RPMI7951 (cell line): ENCODE data around the gene CCDC107. TPM values are rescaled to one million over a fixed set of nuclear protein-coding genes. Genes with fewer than 3 reads are reported as not detected.
"Not testable (repeated sequence)": the region's sequence is repeated elsewhere in the genome, so short reads cannot be mapped to it uniquely, and the experiment has no call there.

Experiments used
- DNase-seq: peaks from one replicate; pipeline ENCODE4 v3.0.0-alpha.2; 2012; ENCODE audit warnings: low read depth
- total RNA-seq: library from RNA; depleted of rRNA; stranded (reverse); fragments of >200 nt; shearing (Covaris generic); gene quantifications from 2 replicates; pipeline ENCODE4 v1.2.3, GENCODE V29; 2014

The CCDC107 gene
- total RNA-seq, 1 experiment from 2014 or later, result 18.1 TPM

- not testable (repeated sequence) for DNase-seq
These were observed 19.3 kb upstream of the CCDC107 start for GRCh38 chr9:35638751-35639150.

- not testable (repeated sequence) for DNase-seq
These were observed 18.9 kb upstream of the CCDC107 start for GRCh38 chr9:35639225-35639624.

- DNase-seq, result no peak
These were observed 18.5 kb upstream of the CCDC107 start for GRCh38 chr9:35639631-35640030.

DNA sequence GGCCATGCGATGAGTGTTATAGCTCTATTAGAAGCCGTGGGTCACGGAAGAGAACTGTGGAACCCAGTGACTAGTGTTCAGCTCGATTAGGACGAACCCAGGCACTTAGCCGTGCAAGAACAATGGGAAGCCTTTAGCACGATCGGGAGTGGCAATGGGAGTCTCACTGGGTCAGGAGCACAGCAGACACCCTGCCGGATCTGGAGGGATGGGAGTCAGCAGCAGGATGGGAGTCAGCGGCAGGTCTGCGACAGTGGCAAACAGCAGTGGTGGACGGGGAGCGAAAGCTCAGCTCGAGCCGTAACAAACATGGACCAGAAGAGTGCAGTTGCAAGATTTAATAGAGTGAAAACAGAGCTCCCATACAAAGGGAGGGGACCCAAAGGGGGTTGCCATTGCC is 17.7 kb upstream of the CCDC107 start:
- not testable (repeated sequence) for DNase-seq

DNA sequence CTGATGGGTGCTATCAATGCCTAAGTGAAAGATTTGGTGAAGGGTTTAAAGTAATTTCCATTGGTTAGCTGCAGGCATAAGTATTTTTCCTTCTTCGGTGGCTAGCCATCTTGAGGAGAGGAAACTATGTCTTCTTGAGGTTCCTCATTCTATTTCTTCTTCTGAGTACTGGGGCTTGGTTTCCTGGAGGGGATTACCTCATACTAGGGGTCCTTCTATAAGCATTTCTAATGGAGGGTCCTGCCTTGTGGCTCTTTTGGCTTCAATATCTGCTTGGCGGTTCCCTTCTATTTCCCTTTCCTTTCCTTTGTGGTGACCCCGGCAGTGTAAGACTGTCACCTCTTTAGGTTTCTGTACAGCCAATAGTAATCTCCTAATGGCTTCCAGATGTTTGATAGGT is 16.6 kb upstream of the CCDC107 start:
- DNase-seq, result not testable (repeated sequence)

GRCh38 chr9:35643046-35643445 is 15.0 kb upstream of the CCDC107 start:
- no peak for DNase-seq

GRCh38 chr9:35645736-35646135 is 12.4 kb upstream of the CCDC107 start:
- DNase-seq, result not testable (repeated sequence)

- DNase-seq, result no peak
These were observed 11.9 kb upstream of the CCDC107 start for GRCh38 chr9:35646153-35646532.

GRCh38 chr9:35646533-35647265 is 11.4 kb upstream of the CCDC107 start:
- DNase-seq, result peak; percentile 82

GRCh38 chr9:35649431-35650340 is 8.4 kb upstream of the CCDC107 start:
- DNase-seq, result no peak

- no peak for DNase-seq
These were observed 7.5 kb upstream of the CCDC107 start, which contains the start of gene SIT1 for GRCh38 chr9:35650341-35651158. Gene SIT1 (minus strand): TSS chr9:35650931. CDS start chr9:35650853, 78 bp downstream.

GRCh38 chr9:35651956-35652828 is 5.9 kb upstream of the CCDC107 start:
- no peak for DNase-seq

GRCh38 chr9:35652829-35653209 is 5.3 kb upstream of the CCDC107 start:
- DNase-seq, result no peak

DNA sequence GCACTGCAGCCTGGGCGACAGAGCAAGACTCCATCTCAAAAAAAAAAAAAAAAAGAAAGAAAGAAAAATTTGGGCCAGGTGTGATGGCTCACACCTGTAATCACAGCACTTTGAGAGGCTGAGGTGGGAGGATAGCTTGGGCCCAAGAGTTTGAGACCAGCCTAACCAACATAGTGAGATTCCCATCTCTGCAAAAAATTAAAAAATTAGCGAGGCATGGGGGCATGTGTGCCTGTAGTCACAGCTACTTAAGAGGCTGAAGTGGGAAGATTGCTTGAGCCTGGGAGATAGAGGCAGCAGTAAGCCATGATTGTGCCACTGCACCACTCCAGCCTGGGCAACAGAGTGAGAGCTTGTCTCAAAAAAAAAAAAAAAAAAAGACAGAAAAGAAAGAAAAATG is 4.5 kb upstream of the CCDC107 start:
- DNase-seq, result no peak

DNA sequence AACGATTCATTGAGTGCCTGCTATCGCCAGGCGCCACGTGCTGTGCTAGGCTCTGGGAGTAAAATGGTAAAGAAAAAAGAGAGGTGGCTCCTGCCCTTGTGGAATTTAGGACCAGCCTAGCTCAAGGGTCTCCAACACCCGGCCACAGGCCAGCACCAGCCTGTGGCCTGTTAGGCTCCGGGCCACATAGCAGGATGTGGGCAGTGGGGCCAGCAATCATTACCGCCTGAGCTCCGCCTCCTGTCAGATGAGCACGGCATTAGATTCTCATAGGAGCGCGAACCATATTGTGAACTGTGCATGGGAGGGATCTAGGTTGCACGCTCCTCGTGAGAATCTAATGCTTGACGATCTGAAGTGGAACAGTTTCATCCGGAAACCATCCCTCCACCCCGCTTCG is 1.7 kb upstream of the CCDC107 start:
- peak; percentile 47 for DNase-seq

DNA sequence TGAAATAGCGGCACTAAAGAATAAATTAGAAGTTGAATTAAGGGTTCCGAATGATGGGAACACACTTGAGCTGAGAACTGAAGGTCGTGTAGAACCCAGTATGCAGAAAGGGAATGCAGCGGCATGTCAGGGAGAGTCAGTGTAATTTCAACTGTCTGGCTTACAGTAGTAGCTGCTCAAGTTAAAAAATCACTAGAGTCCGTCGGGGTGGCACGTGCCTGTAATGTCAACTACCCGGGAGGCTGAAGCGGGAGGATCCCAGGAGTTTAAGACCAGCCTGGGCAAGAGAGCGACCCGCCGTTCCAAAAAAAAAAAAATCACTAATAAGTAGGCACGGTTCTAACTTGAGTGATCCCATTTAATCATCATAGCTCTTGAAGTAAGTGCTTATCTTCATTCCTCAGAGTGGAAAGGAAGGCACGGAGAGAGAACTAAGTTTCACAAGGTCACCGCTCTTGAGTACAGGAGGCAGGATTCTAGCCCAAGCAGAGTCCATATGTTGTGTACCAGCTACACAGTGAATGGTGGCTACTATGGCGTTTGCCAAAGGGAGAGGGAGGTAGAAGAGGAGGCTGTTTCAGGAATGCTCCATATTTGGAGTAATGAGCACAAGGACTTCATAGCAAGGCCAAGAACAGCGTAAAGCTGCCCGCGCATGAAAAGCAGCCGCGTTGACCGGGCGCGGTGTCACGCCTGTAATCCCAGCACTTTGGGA is 1.1 kb upstream of the CCDC107 start:
- DNase-seq, result peak; percentile 55

GRCh38 chr9:35657546-35658136 is 451 bp upstream of the CCDC107 start, which contains the start of gene RMRP:
Gene RMRP (minus strand): TSS chr9:35658019.
- peak; percentile 99 for DNase-seq

DNA sequence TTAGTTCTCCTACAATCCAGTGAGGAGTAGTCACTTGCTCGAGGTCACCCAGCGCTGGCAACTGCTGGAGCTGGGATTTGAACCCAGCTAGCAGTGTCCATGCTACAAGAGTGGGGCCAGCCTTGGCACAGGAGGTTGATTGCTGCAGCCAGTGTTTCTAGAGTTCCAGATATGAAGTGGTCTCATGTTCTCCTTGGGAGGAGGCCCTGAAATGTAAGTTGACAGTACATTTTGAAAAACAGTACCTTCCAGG is 802 bp downstream of the CCDC107 start:
- DNase-seq, result no peak

DNA sequence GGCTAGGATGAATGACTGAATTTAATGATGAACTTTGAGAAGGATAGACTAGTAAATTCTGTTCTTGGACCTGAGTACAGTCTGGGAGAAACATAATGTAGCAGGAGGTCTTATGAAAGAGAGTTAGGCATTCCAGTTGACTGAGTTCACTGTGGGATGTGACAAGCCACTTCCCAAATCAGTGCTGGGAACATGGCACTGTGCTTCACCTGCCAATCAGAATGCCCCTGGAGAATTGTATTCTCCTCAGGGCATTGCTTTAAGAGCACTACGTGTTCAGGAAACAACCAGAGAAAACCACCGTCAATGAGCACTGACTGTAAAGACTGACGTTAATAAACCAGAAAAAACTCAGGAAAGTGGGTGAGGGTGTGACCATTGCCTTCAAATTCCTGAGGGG is 1.2 kb downstream of the CCDC107 start:
- peak; percentile 91 for DNase-seq

GRCh38 chr9:35660966-35661415 is 2.9 kb downstream of the CCDC107 start:
- DNase-seq, result peak; percentile 59
